HEK293 (cell line): Measurements from ENCODE around the gene SPOCK1.

Experiments
- CTCF ChIA-PET: fragments of 350-600 bp; formaldehyde crosslinking; extraction: SDS; loops from one replicate; lab custom pipeline; 2021; ENCODE audit warnings: antibody characterized with exemption; lab: Yijun Ruan, JAX
- POLR2A ChIA-PET: fragments of 300-600 bp; formaldehyde crosslinking; extraction: SDS; loops from one replicate; lab custom pipeline; 2020; ENCODE audit warnings: antibody characterized with exemption, inconsistent platforms; lab: Yijun Ruan, JAX
- H3K27ac ChIP-seq: fragments of 200-500 bp; sonication (Bioruptor generic); 2 replicates; pipeline ENCODE4 v1.5.1; 2014; ENCODE audit warnings: low read depth, low read length, control low read depth, inconsistent platforms; ENCODE audit errors: extremely low read depth
- H3K36me3 ChIP-seq, 2 experiments: fragments of 200-500 bp in 1 of 2; sonication (Bioruptor generic) in 1 of 2; 1 replicate in 1 of 2; 2 replicates in 1 of 2; pipeline ENCODE4 v1.5.1; 2014 to 2017; ENCODE audit warnings: inconsistent platforms in 2 of 2, low read length in 2 of 2; ENCODE audit not compliant: control insufficient read depth in 2 of 2, insufficient read depth in 1 of 2
- H3K4me1 ChIP-seq: fragments of 200-500 bp; sonication (Bioruptor generic); 2 replicates; pipeline ENCODE4 v1.5.1; 2014; ENCODE audit warnings: mild to moderate bottlenecking, low read length, inconsistent platforms; ENCODE audit not compliant: control insufficient read depth, insufficient read depth
- H3K4me3 ChIP-seq: 2 replicates; pipeline ENCODE4 v1.5.1; 2011; ENCODE audit warnings: low read depth, mild to moderate bottlenecking, control low read depth, low read length, moderate library complexity
- H3K9me3 ChIP-seq: fragments of 200-500 bp; sonication (Bioruptor generic); 2 replicates; pipeline ENCODE4 v1.5.1; 2014; ENCODE audit warnings: low read depth, low read length, inconsistent platforms; ENCODE audit not compliant: control insufficient read depth, insufficient read depth
- FEZF1 ChIP-seq: fragments of 450-650 bp; formaldehyde crosslinking; IDR thresholded peaks from 2 replicates; pipeline ENCODE4 v1.5.1; 2016; ENCODE audit warnings: missing biosample characterization, missing genetic modification characterization
- GLIS2 ChIP-seq: fragments of 450-650 bp; formaldehyde crosslinking; IDR thresholded peaks from 2 replicates; pipeline ENCODE4 v1.5.1; 2016; ENCODE audit warnings: missing biosample characterization, missing genetic modification characterization
- HIC1 ChIP-seq: fragments of 450-650 bp; formaldehyde crosslinking; IDR thresholded peaks from 2 replicates; pipeline ENCODE4 v1.5.1; 2016; ENCODE audit warnings: missing biosample characterization, missing genetic modification characterization
- KLF8 ChIP-seq: fragments of 450-650 bp; formaldehyde crosslinking; IDR thresholded peaks from 2 replicates; pipeline ENCODE4 v1.5.1; 2016; ENCODE audit warnings: missing biosample characterization, missing genetic modification characterization
- PRDM10 ChIP-seq: fragments of 450-650 bp; formaldehyde crosslinking; IDR thresholded peaks from 2 replicates; pipeline ENCODE4 v1.5.1; 2016; ENCODE audit warnings: missing biosample characterization, missing genetic modification characterization
- PRDM6 ChIP-seq: fragments of 450-650 bp; formaldehyde crosslinking; IDR thresholded peaks from 2 replicates; pipeline ENCODE4 v1.5.1; 2017; ENCODE audit warnings: missing biosample characterization, missing genetic modification characterization
- RBAK ChIP-seq: fragments of 450-650 bp; formaldehyde crosslinking; IDR thresholded peaks from 2 replicates; pipeline ENCODE4 v1.5.1; 2016; ENCODE audit warnings: missing biosample characterization, missing genetic modification characterization
- ZBTB48 ChIP-seq: fragments of 450-650 bp; formaldehyde crosslinking; IDR thresholded peaks from 2 replicates; pipeline ENCODE4 v1.5.1; 2016; ENCODE audit warnings: missing biosample characterization, missing genetic modification characterization
- ZBTB49 ChIP-seq: fragments of 450-650 bp; formaldehyde crosslinking; IDR thresholded peaks from 2 replicates; pipeline ENCODE4 v1.5.1; 2016; ENCODE audit warnings: missing biosample characterization, missing genetic modification characterization, low read depth
- ZNF175 ChIP-seq: fragments of 450-650 bp; formaldehyde crosslinking; IDR thresholded peaks from 2 replicates; pipeline ENCODE4 v1.5.1; 2016; ENCODE audit warnings: missing biosample characterization, missing genetic modification characterization
- ZNF184 ChIP-seq: fragments of 450-650 bp; IDR thresholded peaks from 2 replicates; pipeline ENCODE4 v1.5.1; 2018; ENCODE audit warnings: missing biosample characterization, mild to moderate bottlenecking, missing genetic modification characterization
- ZNF2 ChIP-seq: fragments of 450-650 bp; formaldehyde crosslinking; IDR thresholded peaks from 2 replicates; pipeline ENCODE4 v1.5.1; 2016; ENCODE audit warnings: missing biosample characterization, missing genetic modification characterization
- ZNF202 ChIP-seq: fragments of 450-650 bp; formaldehyde crosslinking; IDR thresholded peaks from 2 replicates; pipeline ENCODE4 v1.5.1; 2016; ENCODE audit warnings: missing biosample characterization, missing genetic modification characterization, borderline replicate concordance
- ZNF341 ChIP-seq: fragments of 450-650 bp; formaldehyde crosslinking; IDR thresholded peaks from 2 replicates; pipeline ENCODE4; 2016; ENCODE audit warnings: low read depth, missing biosample characterization, missing genetic modification characterization
- ZNF518A ChIP-seq: fragments of 450-650 bp; formaldehyde crosslinking; conservative IDR thresholded peaks from 2 replicates; pipeline ENCODE4 v1.5.1; 2016; ENCODE audit warnings: low read depth, missing biosample characterization, missing genetic modification characterization
- ZNF560 ChIP-seq: fragments of 450-650 bp; formaldehyde crosslinking; IDR thresholded peaks from 2 replicates; pipeline ENCODE4 v1.5.1; 2017; ENCODE audit warnings: missing biosample characterization, missing genetic modification characterization, borderline replicate concordance
- ZNF629 ChIP-seq: fragments of 450-650 bp; formaldehyde crosslinking; IDR thresholded peaks from 2 replicates; pipeline ENCODE4 v1.5.1; 2017; ENCODE audit warnings: missing biosample characterization, missing genetic modification characterization
- ZNF707 ChIP-seq: fragments of 450-650 bp; formaldehyde crosslinking; IDR thresholded peaks from 2 replicates; pipeline ENCODE4 v1.5.1; 2016; ENCODE audit warnings: missing biosample characterization, missing genetic modification characterization

SPOCK1 gene

GRCh38 chr5:137040641-137041340 lies 458.3 kb downstream of the SPOCK1 start (continued):
- TF ChIP-seq ZNF518A, result no peak
- TF ChIP-seq ZNF629 (tag by site-specific recombination), result no peak
- no peak for TF ChIP-seq RBAK (tag by site-specific recombination)
- no peak for TF ChIP-seq FEZF1
- TF ChIP-seq KLF8 (tag by site-specific recombination), result no peak
- TF ChIP-seq ZNF341 (tag by site-specific recombination), result no peak

GRCh38 chr5:137040024-137040423 lies 459.1 kb downstream of the SPOCK1 start:
- Histone ChIP-seq H3K4me3 (no peak overlapping the region), H3K9me3 (no peaks in the 10 kb centered on the region), H3K36me3 (no peaks in the 10 kb centered on the region), H3K4me1 (no peaks in the 10 kb centered on the region), H3K27ac (no peak overlapping the region)
- CTCF ChIA-PET, result interaction anchor here (1.2 kb wide), 1 partner anchor 35 kb away, joined by 3 read pairs; no protein-coding TSS in a partner anchor
- POLR2A ChIA-PET, result no interaction called here
- TF ChIP-seq ZBTB48 (tag by site-specific recombination), result no peak
- no peak for TF ChIP-seq ZNF184 (tag by site-specific recombination)
- no peak for TF ChIP-seq HIC1 (tag by site-specific recombination)
- no peak for TF ChIP-seq ZNF560 (tag by site-specific recombination)
- no peak for TF ChIP-seq ZNF202
- no peak for TF ChIP-seq ZNF707 (tag by site-specific recombination)

- ChIA-PET CTCF (interaction anchor here (0.6 to 1.3 kb wide), 4 partner anchors 37 to 269 kb away, joined by 3 to 5 read pairs (median 3); no protein-coding TSS in a partner anchor), POLR2A (no interaction called here)
- H3K27ac ChIP-seq, result no peak overlapping the region
- H3K36me3 ChIP-seq, result no peaks in the 10 kb centered on the region
- no peaks in the 10 kb centered on the region for H3K4me1 ChIP-seq
- H3K4me3 ChIP-seq, result no peak overlapping the region
- no peaks in the 10 kb centered on the region for H3K9me3 ChIP-seq
- no peak for TF ChIP-seq ZBTB49 (tag by site-specific recombination)
- TF ChIP-seq PRDM10, result no peak
- TF ChIP-seq PRDM6 (tag by site-specific recombination), result no peak
- no peak for TF ChIP-seq ZNF175 (tag by site-specific recombination)
- no peak for TF ChIP-seq ZNF2 (tag by site-specific recombination)
- TF ChIP-seq GLIS2 (tag by site-specific recombination), result no peak
Observed at GRCh38 chr5:137037848-137038247, 461.3 kb downstream of the SPOCK1 start.
